Measurements from ENCODE around the gene DLGAP1.

DLGAP1 gene

GRCh38 chr18:4236940-4237663, 218.0 kb downstream of the DLGAP1 start:
- no peak for DNase-seq

- DNase-seq, result no peak
These were observed 221.6 kb downstream of the DLGAP1 start for GRCh38 chr18:4233468-4233867.

GRCh38 chr18:4232656-4233055, 222.5 kb downstream of the DLGAP1 start:
- DNase-seq, result no peak

- DNase-seq, result no peak
These were observed 223.8 kb downstream of the DLGAP1 start for GRCh38 chr18:4231260-4231659.

GRCh38 chr18:4230450-4231168, 224.5 kb downstream of the DLGAP1 start:
- no peak for DNase-seq

GRCh38 chr18:4224031-4224704, 230.9 kb downstream of the DLGAP1 start:
- DNase-seq, result no peak

- DNase-seq, result no peak
These were observed 243.8 kb downstream of the DLGAP1 start for GRCh38 chr18:4211111-4211837.

GRCh38 chr18:4208366-4208765, 246.7 kb downstream of the DLGAP1 start:
- no peak for DNase-seq

GRCh38 chr18:4207383-4207985, 247.6 kb downstream of the DLGAP1 start:
- no peak for DNase-seq

GRCh38 chr18:4204438-4204720, 250.7 kb downstream of the DLGAP1 start:
- no peak for DNase-seq

- no peak for DNase-seq
These were observed 251.3 kb downstream of the DLGAP1 start for GRCh38 chr18:4203568-4204437.

GRCh38 chr18:4200399-4200798, 254.7 kb downstream of the DLGAP1 start:
- no peak for DNase-seq

- no peak for DNase-seq
These were observed 256.2 kb downstream of the DLGAP1 start for GRCh38 chr18:4198956-4199355.

- no peak for DNase-seq
These were observed 258.8 kb downstream of the DLGAP1 start for GRCh38 chr18:4196351-4196750.

GRCh38 chr18:4193086-4193485, 262.0 kb downstream of the DLGAP1 start:
- no peak for DNase-seq

- no peak for DNase-seq
These were observed 273.1 kb downstream of the DLGAP1 start for GRCh38 chr18:4181882-4182568.

- no peak for DNase-seq
These were observed 274.0 kb downstream of the DLGAP1 start for GRCh38 chr18:4181086-4181485.

GRCh38 chr18:4172196-4173100, 282.7 kb downstream of the DLGAP1 start:
- no peak for DNase-seq

- DNase-seq, result no peak
These were observed 297.8 kb downstream of the DLGAP1 start for GRCh38 chr18:4157352-4157751.

GRCh38 chr18:4146797-4147196, 308.3 kb downstream of the DLGAP1 start:
- DNase-seq, result no peak

Measured in stimulated activated CD4-positive, alpha-beta T cell treated with anti-CD3 and anti-CD28 coated beads, Interleukin-12 subunit alpha, Interleukin-12 subunit beta, amount 100 ng/mL, for 4 hours (primary cell).